A673 (cell line): ENCODE measurements around the gene KNDC1. TPM values are rescaled to one million over a fixed set of nuclear protein-coding genes. Genes with fewer than 3 reads are reported as not detected.

Source experiments
- BruUV-seq: library from RNA; stranded (reverse); fragments of 400-500 nt; replicated peaks from 2 replicates; lab custom pipeline; 2021; lab: Mats Ljungman, UMichigan
- CTCF ChIA-PET: fragments of 300-600 bp; sonication (Branson Sonifier 250); formaldehyde crosslinking; loops from one replicate; lab custom pipeline; 2022; ENCODE audit warnings: antibody characterized with exemption; lab: Charles Lee
- POLR2A ChIA-PET: fragments of 300-600 bp; sonication (Branson Sonifier 250); formaldehyde crosslinking; loops from one replicate; lab custom pipeline; 2022; ENCODE audit warnings: antibody characterized with exemption; ENCODE audit not compliant: low non-redundant PET; lab: Charles Lee
- DNase-seq: peaks from one replicate; pipeline ENCODE4 v3.0.0-alpha.2; 2015; ENCODE audit warnings: low spot score
- H3K27ac ChIP-seq: fragments of 200-600 bp; sonication (generic); 2 replicates; pipeline ENCODE4 v1.5.1; 2016; ENCODE audit warnings: mixed run types, low read depth, mild to moderate bottlenecking, mixed read lengths, antibody characterized with exemption, low read length; ENCODE audit not compliant: poor library complexity, severe bottlenecking
- H3K27me3 ChIP-seq: fragments of 200-600 bp; sonication (generic); replicated peaks from 2 replicates; pipeline ENCODE4 v1.6.1; 2017; ENCODE audit warnings: mixed run types, low read depth, mild to moderate bottlenecking, mixed read lengths, antibody characterized with exemption, low read length; ENCODE audit not compliant: insufficient read depth, poor library complexity
- H3K36me3 ChIP-seq: fragments of 200-600 bp; sonication (generic); 2 replicates; pipeline ENCODE4 v1.6.1; 2016; ENCODE audit warnings: mixed run types, mild to moderate bottlenecking, mixed read lengths, antibody characterized with exemption, low read length; ENCODE audit not compliant: insufficient read depth, poor library complexity, severe bottlenecking
- H3K4me1 ChIP-seq: fragments of 200-600 bp; sonication (generic); 2 replicates; pipeline ENCODE4 v1.6.1; 2017; ENCODE audit warnings: mixed run types, mild to moderate bottlenecking, mixed read lengths, antibody characterized with exemption, low read length; ENCODE audit not compliant: insufficient read depth, poor library complexity, severe bottlenecking
- H3K4me3 ChIP-seq: fragments of 200-600 bp; sonication (generic); 2 replicates; pipeline ENCODE4 v1.5.1; 2016; ENCODE audit warnings: low read depth, mixed run types, mild to moderate bottlenecking, mixed read lengths, low read length; ENCODE audit not compliant: poor library complexity, severe bottlenecking
- H3K9me3 ChIP-seq: fragments of 200-600 bp; sonication (generic); 2 replicates; pipeline ENCODE4 v1.6.1; 2016; ENCODE audit warnings: mixed run types, low read depth, mild to moderate bottlenecking, mixed read lengths, antibody characterized with exemption, low read length; ENCODE audit not compliant: poor library complexity, severe bottlenecking
- CTCF ChIP-seq: fragments of 300-800, 200-600 bp; sonication (generic); conservative IDR thresholded peaks from 2 replicates; pipeline ENCODE4 v1.5.1; 2017; ENCODE audit warnings: low read depth, mild to moderate bottlenecking, antibody characterized with exemption, low read length, moderate library complexity, mixed read lengths
- EZH2 ChIP-seq: fragments of 200-600 bp; sonication (generic); IDR thresholded peaks from 2 replicates; pipeline ENCODE4 v1.6.1; 2017; ENCODE audit warnings: borderline replicate concordance, low read depth, mild to moderate bottlenecking, mixed read lengths, antibody characterized with exemption, low read length; ENCODE audit not compliant: poor library complexity, severe bottlenecking
- intact Hi-C: fragments of 100-400 bp; cut with micrococcal nuclease; formaldehyde crosslinking; loops from one replicate; pipeline ENCODE4 v1.10.0; 2022; ENCODE audit not compliant: unreplicated experiment
- total RNA-seq: library from RNA; stranded (reverse); gene quantifications from 2 replicates; pipeline ENCODE4 v1.2.3, GENCODE V29; 2021

KNDC1 gene
- total RNA-seq, 1 experiment from 2014 or later: not detected

- CTCF ChIA-PET: no interaction called here
- Histone ChIP-seq H3K9me3 (no peaks in the 10 kb centered on the region), H3K27me3 (no peaks in the 10 kb centered on the region), H3K4me1 (no peaks in the 10 kb centered on the region), H3K36me3 (no peaks in the 10 kb centered on the region), H3K4me3 (no peak overlapping the region), H3K27ac (no peak overlapping the region)
- POLR2A ChIA-PET: no interaction called here
- no peak for DNase-seq
- intact Hi-C loops: no loop called here
- no peak for TF ChIP-seq EZH2
- no peak for TF ChIP-seq CTCF
- no TSS peak for BruUV-seq
Measured at GRCh38 chr10:133113146-133113830, 46.7 kb upstream of the KNDC1 start.

GRCh38 chr10:133113847-133114246 lies 46.2 kb upstream of the KNDC1 start:
- no TSS peak for BruUV-seq
- no peaks in the 10 kb centered on the region for H3K27me3 ChIP-seq
- H3K9me3 ChIP-seq: no peaks in the 10 kb centered on the region
- no peaks in the 10 kb centered on the region for H3K4me1 ChIP-seq
- intact Hi-C loops: no loop called here
- DNase-seq: no peak
- no peak overlapping the region for H3K27ac ChIP-seq
- no peak overlapping the region for H3K4me3 ChIP-seq
- ChIA-PET CTCF (no interaction called here), POLR2A (no interaction called here)
- no peak for TF ChIP-seq EZH2
- TF ChIP-seq CTCF: no peak
- H3K36me3 ChIP-seq: no peaks in the 10 kb centered on the region

GRCh38 chr10:133114251-133114650 lies 45.8 kb upstream of the KNDC1 start:
- no peak overlapping the region for H3K4me3 ChIP-seq
- DNase-seq: no peak
- intact Hi-C loops: no loop called here
- POLR2A ChIA-PET: no interaction called here
- no TSS peak for BruUV-seq
- no peak overlapping the region for H3K27ac ChIP-seq
- H3K4me1 ChIP-seq: no peaks in the 10 kb centered on the region
- H3K27me3 ChIP-seq: no peaks in the 10 kb centered on the region
- TF ChIP-seq CTCF (no peak), EZH2 (no peak)
- H3K36me3 ChIP-seq: no peaks in the 10 kb centered on the region
- CTCF ChIA-PET: no interaction called here
- no peaks in the 10 kb centered on the region for H3K9me3 ChIP-seq
